Activated CD8-positive, alpha-beta memory T cell treated with anti-CD3 and anti-CD28 coated beads, Interleukin-2, amount 50 U/mL, for 1 hour (primary cell): ENCODE data around the gene TMED1.
"Not testable (repeated sequence)": the region's sequence is repeated elsewhere in the genome, so short reads cannot be mapped to it uniquely, and the experiment has no call there.

Source experiments
- DNase-seq: peaks from one replicate; pipeline ENCODE4 v3.0.0-alpha.2; 2020; ENCODE audit errors: extremely low read depth

TMED1 gene, protein sequence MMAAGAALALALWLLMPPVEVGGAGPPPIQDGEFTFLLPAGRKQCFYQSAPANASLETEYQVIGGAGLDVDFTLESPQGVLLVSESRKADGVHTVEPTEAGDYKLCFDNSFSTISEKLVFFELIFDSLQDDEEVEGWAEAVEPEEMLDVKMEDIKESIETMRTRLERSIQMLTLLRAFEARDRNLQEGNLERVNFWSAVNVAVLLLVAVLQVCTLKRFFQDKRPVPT

DNA sequence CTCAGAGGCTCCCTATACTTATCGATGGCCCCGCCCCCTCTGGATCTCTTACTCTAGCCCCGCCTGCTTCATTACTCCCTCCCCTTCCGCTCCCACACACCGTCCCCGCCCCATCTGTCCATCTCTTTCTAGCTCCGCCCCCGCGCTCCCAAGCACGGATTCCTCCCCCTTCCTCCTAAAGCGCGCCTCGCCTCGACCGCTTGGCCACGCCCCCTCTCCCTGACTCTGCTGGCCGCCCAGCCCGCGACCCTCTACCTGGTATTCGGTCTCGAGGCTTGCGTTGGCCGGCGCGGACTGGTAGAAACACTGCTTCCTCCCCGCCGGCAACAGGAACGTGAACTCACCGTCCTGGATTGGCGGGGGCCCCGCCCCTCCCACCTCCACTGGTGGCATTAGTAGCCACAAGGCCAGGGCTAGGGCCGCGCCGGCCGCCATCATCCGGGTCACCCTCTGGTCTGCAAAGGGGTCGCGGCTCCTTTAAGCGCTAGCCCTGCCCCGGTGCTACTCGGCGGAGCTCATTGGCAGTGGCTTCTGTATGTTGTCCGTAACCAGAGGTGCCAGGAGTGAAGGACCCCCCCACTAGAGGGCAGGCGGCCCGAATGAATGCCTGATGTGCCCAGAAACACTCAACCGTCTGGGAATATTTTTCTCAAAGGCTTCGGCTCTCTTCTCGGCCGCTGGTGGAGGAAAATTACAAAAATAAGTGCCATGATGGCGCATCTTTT lies at the start of gene TMED1:
Gene TMED1 (minus strand): TSS at position 459 of the 725 bp plus-strand sequence. CDS start 21 bp downstream, at position 438.
- DNase-seq: peak; percentile 96

DNA sequence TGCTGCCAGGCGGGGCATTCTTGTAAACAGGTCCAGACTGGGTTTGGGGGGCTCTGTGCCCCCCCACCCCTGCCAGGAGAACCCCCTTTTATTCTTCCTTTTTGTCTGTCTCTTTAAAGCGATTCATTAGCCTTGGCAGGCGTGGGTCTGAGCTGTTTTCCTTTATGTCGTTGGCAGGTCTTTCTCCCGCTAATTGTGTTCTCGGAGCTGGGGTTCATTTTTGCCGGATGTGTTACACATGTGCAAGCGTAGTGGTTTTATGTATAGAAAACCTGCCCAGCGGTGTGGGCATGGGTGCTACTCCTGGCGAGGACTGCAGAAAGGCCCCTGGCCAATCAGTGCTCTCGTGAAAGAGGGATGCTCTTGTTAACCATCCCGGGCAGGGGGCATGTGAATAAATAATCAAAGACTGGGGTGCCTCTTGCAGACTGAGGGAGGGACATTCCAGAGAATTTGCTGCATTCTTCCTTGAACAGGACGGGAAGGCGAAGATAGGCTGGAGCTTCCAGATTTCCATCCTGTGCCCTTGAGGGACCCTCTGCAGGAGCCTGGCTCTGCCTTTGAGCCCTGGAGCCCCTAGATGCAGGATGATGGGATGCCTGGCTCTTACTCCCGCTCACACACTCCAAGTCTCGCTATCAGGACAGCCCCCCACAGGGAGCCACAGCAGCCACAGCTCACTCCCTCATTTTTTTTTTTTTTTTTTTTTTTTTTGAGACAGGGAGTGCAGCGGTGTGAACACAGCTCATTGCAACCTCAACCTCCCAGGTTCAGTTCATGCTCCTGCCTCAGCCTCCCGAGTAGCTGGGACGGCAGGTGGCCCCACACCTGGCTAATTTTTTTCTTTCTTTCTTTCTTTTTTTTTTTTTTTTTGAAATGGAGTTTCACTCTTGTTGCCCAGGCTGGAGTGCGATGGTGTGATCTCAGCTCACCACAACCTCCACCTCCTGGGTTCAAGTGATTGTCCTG lies 49.5 kb upstream of the TMED1 start:
- no peak for DNase-seq

DNA sequence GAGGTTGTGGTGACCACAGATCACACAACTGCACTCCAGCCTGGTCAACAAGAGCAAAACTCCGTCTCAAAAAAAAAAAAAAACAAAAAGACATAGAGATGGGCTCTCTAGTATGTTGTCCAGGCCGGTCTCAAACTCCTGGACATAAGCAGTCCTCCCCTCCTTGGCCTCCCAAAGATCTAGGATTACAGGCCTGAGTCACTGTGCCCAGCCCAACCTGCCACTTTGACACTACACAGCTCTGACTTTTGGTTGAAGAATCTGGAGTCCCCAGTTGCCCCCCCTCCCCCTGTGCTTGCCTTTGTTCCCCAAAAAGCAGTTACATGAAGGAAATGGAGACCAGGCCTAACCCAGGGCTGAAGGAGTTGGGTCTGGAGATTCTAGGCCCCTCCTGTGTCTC lies 48.3 kb upstream of the TMED1 start:
- no peak for DNase-seq

DNA sequence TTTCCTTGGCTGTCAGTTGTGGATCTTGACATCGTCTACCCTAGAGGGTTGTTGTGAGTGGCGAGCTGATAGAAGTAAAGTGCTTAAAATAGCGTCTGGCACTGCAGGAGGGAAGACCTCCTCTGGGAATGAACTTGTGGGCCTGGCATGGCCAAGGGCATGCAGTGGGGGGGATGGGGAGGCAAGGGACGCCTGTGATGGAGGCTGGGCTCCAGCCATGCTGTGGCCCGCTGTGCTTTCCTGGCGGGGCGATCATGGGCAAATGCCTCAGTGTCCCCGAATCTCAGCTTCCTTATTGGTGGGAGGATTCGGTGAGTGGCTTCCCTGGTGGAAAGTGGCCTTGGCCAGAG lies 46.1 kb upstream of the TMED1 start:
- no peak for DNase-seq

DNA sequence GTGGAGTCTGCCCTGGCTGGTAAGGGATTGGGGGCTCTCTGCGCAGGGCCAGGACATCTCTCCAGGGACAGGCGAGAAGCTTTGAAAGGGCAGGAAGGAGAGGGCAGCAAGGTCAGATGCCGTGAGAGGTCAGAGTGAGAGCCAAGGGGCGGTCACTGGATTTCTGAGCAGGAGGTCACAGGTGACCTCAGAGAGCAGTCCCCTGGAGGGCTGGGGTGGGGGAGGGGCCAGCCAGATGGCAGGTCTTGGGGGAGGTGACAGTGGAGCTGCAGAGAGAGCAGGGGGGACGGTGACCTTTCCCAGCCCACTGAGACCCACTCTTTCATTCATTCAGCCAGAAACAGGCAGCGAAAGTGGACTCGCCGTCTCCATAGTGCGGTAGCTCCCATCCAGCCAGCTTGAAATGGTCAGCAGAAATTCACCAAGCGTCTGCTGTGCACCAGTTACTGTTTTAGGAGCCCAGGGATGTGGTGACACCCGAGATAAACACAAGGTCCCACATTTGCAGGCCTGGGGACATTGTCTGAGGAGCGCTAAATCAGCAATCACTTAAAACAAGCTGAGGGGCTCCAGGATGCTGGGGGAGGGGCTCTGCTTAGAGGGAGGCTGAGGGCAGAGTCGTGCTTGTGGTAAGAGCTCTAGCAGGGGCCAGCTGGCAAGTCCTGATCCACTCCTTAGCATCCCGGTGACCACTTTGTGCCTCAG lies 45.5 kb upstream of the TMED1 start:
- no peak for DNase-seq

DNA sequence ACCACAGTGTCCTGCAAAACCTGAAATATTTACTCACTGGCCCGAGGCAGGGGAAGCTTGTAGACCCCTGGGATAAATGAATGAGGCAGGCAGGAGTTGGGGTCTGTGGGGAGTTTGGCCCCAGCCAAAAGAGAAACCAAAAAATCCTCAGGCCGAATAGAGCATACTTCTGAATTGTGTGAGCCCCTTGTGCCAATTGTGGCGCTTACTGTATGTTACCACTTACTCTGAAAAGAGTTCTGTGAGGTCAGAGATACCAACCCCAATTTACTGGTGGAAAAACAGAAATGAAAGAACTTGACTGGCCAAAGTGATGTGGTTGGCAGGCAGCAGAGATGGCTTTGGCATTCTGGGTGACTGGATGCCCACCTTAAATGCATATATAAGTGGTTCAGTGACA lies 42.2 kb upstream of the TMED1 start:
- no peak for DNase-seq

DNA sequence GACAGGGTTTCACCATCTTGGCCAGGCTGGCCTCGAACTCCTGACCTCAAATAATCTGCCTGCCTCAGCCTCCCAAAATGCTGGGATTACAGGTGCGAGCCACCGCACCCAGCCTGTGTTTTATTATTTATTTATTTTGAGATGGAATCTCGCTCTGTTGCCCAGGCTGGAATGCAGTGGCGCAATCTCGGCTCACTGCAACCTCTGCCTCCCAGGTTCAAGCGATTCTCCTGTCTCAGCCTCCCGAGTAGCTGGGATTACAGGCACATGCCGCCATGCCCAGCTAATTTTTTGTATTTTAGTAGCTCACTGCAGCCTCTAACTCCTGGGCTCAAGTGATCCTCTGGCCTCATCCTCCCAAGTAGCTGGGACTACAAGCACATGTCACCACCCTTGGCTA lies 41.6 kb upstream of the TMED1 start:
- not testable (repeated sequence) for DNase-seq

DNA sequence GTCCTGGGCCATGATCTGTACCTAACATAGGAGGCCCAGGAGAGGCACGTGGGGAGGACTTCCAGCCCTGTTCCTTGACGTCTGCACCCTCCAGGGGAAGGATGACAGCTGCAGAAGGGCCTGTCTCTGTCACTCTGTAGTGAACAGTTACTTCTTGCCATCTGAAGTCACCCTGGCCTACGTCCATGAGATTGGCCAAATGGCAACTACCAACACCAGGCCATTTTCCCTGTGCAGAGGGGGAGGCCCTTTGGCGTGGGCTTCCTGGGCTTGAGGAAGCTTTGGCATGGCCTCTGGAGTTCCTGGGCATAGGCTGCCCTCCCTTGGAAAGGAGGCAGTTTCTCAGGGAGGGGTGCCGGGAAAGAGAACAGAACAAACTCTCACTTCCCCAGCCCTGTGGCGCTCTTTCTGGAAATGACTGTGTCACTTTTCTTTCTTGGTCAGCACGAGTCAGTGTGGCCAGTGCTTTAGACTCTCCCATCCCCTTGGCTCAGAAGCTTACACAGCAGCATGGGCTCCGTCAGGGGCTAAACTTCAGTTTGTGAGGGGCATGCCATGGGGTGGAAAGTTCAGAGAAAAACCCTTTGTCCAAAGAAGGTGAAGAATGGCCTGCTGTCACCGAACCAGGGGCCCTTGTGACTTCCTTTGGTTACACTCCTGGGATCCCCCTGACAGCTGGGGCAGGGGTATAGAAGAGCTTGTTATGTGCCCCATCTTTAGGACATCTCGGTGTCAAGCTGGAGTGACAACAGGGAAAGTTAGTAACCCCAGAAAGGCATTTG lies 40.6 kb upstream of the TMED1 start:
- no peak for DNase-seq

DNA sequence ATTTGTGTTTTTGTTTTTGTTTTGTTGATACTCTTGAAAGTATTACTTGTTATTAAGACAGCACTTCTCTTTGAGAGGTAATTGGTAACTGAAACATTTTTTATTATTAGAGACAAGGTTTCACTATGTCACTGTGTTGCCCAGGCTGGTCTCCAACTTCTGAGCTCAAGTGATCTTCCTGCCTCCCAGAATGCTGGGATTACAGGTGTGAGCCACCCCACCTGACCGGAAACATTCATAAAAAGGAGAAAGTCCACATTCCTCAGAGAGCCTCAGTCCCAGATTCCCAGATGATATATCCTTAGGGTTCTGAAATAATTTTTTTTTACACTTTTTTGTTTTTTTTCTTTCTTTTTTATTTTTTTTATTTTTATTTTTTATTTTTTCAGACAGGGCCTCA lies 38.0 kb upstream of the TMED1 start:
- DNase-seq: no peak

DNA sequence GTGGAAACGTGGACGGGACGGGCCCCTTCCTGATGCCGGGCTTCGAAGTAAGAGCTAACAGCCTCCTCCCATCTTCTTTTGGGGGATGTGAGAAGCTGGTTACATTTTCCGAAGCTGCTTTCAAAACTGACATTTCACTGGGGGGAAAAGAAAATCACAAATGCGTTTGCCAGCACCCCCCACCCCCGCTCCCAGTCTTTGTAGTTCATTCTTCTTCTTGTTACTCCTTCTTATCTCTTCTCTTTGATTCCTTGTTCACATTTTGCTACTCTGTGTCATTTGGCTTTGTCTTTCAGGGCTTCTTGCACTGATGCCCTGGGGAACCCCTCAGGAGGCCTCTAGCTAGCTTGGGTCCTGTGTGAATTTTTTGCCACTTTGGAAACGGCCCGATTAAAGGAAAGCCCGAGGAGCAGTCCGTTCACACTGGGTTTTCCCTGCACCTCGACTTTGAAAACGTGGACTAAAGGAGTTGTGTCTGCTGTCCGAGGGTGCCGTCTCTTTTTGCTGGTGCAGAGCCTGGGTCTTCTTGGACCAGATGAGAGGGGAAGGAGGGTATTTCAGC lies 36.6 kb upstream of the TMED1 start:
- DNase-seq: no peak

DNA sequence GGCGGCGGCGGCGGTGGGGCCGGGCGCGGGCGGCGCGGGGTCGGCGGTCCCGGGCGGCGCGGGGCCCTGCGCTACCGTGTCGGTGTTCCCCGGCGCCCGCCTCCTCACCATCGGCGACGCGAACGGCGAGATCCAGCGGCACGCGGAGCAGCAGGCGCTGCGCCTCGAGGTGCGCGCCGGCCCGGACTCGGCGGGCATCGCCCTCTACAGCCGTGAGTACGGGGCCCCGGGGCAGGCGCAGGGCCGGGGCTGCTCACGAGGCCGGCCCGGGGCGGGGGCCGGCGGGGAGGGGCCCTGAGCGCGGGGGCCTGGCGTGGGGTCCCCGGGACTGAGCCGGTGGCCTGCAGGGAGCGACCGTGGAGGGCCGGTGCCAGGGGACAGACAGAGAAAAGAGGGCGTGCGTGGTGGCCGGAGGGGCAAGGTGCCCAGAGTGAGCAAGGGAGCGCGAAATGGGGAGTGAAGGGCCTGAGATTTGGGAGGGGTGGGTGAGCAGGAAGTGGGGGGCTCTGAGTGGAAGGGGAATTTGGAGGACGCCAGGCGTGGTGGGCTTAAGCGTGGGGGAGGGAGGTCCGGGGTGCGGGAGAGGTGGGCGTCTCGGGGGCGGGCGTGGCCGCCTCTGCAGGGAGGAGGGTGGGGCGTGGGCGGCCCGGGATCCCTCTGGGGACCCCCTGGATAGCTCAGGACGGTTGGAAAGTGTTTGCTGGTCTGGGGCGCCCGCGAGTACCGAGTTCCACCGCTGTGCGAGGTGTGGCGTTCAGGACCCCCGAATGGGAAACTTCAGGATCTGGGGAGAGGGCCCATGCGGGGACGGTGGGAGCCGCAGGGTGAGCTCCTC lies 35.9 kb upstream of the TMED1 start:
- no peak for DNase-seq

DNA sequence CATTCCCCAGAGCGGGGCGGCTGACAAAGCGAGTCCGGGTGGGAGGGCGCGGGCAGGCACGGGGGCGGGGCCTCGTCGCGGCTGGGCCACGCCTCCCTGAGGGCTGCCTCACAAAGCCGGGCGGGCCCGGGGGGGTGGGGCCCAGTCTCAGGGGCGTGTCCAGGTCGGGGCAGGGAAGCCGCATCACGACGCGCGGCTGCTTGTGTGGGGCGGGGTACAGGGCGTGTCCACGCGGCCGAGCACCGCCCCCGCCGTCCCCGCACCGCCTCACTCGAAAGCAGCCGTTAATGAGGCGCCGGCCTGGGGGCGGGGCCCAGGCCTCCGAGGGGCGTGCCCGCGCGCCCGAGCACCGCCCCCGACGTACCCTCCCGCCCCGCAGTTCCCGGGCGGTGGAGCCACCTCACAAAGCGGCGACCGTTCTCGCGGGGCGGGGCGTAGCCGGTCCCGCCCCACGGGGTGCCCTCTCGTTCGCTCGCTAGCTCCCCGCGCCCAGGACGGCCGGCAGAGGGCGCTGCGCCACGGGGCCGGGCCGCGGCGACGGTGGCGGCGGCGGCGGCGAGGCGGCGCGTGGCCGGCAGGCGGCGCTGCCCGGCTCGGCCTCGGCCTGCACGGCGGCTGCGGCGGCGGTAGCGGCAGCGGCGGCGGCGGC lies 35.1 kb upstream of the TMED1 start, which contains the start of gene CARM1:
Gene CARM1 (plus strand): TSS at position 599 of the 649 bp plus-strand sequence. CDS start 150 bp downstream, outside the sequence.
- peak; percentile 89 for DNase-seq

DNA sequence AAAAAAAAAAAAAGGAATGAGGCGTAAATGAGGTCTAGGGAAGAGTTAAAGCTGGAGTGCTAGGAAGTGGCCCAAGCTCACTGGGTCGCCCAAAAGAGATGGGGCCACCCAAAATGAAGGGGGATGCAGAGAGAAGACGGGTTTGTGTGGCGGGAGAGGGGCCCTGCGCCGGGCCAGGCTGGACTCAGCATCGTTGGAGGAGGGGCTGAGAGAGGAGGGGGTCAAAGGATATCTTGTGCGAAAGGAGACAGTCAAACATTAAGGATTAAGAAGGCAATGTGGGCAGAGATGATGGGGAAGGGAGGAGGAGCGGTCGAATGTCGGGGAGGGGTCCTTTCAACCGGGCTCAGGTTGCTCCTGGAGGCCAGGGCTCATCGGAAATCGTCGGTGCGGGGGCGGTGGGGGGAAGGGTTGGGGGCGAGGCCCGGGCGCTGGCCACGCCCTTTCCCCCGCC lies 34.5 kb upstream of the TMED1 start:
- DNase-seq: no peak

DNA sequence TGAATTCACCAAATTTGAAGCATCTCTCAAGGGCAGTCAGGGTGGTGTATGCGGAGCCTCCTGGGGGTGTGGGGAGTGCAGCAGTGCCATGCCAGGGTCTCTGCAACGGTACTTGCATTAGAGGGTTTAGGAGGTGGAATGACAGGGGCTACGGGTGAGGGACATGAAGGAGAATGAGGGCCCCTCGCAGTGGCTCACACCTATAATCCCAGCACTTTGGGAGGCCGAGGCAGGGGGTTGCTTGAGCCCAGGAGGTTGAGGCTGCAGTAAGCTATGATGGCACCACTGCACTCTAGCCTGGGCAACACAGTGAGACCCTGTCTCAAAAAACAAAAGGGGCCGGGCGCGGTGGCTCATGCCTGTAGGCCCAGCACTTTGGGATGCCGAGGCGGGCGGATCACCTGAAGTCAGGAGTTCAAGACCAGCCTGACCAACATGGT lies 33.9 kb upstream of the TMED1 start:
- not testable (repeated sequence) for DNase-seq

DNA sequence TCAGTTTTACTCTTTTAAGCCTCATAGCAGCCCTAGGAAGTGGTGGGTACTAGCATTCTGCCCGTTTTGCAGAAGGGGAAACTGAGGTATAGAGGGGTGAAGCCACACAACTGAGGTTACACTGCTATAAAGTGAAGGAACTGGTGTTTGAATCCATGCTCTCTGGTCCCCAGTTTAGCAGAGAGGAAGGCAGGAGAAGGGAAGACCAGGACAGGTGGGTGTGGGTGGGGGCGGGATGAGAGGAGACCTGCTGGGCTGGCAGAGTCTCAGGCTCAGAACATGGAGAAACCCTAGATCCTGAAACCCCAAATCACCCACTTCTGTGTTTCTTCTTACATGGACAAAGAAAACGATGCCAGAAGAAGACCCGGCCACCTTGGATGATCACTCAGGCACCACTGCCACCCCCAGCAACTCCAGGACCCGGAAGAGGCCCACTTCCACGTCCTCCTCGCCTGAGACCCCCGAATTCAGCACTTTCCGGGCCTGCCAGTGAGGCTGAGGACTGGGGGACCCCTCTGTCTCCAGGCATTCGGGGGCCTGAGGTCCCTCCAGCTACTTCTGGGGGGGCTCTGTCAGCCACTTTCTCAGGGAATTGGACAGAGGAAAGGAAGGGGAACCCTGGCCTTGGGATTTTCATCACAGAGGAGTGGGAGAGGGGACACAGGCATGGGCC lies 33.0 kb upstream of the TMED1 start:
- DNase-seq: no peak

DNA sequence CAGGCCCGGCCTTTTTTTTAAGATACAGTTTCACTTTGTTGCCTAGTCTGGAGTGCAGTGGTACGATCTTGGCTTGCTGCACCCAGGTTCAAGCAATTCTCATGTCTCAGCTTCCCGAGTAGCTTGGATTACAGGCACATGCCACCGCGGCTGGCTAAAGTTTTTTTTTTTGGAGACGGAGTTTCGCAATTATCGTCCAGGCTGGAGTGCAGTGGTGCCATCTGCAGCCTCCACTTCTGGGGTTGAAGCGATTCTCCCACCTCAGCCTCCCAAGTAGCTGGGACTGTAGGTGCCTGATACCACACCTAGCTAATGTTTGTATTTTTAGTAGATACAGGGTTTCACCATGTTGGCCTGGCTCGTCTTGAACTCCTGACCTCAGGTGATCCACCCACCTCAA lies 30.5 kb upstream of the TMED1 start:
- DNase-seq: no peak

DNA sequence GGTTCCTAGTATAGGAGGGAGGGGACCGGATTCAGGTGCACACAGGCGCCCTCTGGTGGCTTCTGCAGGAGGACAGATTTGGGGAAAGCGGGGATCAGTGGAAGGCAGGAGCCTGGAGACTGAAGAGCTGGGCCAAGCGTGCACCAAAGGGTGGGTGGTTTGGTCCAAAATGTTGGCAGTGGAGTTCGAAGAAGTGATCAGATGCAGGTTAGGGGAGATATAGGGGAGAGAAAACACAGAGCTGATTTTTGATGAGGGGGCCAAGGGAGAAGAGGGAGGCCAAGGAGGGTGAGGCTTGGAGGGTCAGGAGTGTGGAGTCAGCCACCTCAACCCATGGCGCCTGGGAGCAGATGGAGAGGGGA lies 28.5 kb upstream of the TMED1 start:
- peak; percentile 43 for DNase-seq

DNA sequence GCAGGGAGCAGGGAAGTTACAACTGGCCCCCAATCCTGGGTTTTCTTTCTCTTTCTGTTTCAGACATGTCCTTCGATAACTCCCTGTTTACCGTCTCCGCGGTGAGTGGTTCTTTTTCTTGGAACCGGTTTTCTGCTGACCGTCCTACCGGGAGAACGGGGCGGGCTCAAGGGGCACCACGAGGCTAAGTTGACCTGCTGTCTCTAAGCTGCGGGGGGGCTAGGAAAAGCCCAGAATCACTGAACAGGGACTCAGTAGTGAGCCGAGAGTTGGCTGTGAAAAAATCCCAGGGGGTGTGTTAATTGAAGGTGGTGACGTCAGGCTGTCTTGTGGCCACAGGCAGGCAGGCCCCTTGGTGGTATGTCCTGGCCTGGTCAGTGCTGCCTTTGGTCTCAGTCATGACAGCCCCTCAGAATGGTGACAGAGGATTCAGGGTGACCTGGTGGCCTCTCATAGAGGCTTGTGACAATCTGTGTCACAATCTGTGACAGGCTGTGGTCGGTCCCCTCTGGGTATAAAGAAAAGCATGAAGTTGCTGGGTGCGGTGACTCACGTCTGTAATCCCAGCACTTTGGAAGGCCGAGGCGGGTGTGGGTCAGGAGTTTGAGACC lies 27.2 kb upstream of the TMED1 start:
- no peak for DNase-seq
